IMR-90 (cell line): ENCODE results near the gene A3GALT2. TPM values are rescaled to one million over a fixed set of nuclear protein-coding genes. Genes with fewer than 3 reads are reported as not detected.
A peak's percentile ranks its signal among the peaks of the same experiment; 100 is the strongest.

Source experiments
- ATAC-seq: fragments of 200-7000 bp; cut with Tn5 transposase; 2 replicates; pipeline ENCODE4 v1.9.1; 2020; ENCODE audit warnings: low read depth, mild to moderate bottlenecking, moderate library complexity
- BruUV-seq: library from RNA; stranded (reverse); fragments of 400-500 nt; replicated peaks from 2 replicates; lab custom pipeline; 2021; lab: Mats Ljungman, UMichigan
- CTCF ChIA-PET: fragments of 300-600 bp; formaldehyde crosslinking; extraction: SDS; loops from one replicate; lab custom pipeline; 2021; ENCODE audit warnings: antibody characterized with exemption; lab: Yijun Ruan, JAX
- POLR2A ChIA-PET: fragments of 300-600 bp; sonication (Branson Sonifier 250); formaldehyde crosslinking; loops from one replicate; lab custom pipeline; 2022; ENCODE audit warnings: antibody characterized with exemption; ENCODE audit not compliant: unreplicated experiment; lab: Charles Lee
- DNase-seq: peaks from one replicate; pipeline ENCODE4 v3.0.0; 2013
- H2AFZ ChIP-seq: replicated peaks from 2 replicates; pipeline ENCODE3; 2013; ENCODE audit warnings: low read length, mild to moderate bottlenecking; ENCODE audit not compliant: poor library complexity
- H2AK5ac ChIP-seq: 2 replicates; pipeline ENCODE4 v1.6.1; 2013; ENCODE audit warnings: low read depth, low read length, inconsistent platforms
- H2AK9ac ChIP-seq: replicated peaks from 2 replicates; pipeline ENCODE3; 2013; ENCODE audit warnings: mild to moderate bottlenecking, low read depth, low read length, moderate library complexity; ENCODE audit not compliant: poor library complexity
- H2BK120ac ChIP-seq: 2 replicates; pipeline ENCODE4 v1.6.1; 2013; ENCODE audit warnings: low read depth, low read length, inconsistent platforms
- H2BK15ac ChIP-seq: 3 replicates; pipeline ENCODE4 v1.6.1; 2013; ENCODE audit warnings: low read depth, low read length, inconsistent platforms
- H2BK20ac ChIP-seq: 2 replicates; pipeline ENCODE4 v1.6.1; 2013; ENCODE audit warnings: low read depth, mild to moderate bottlenecking, inconsistent platforms, low read length, moderate library complexity
- H2BK5ac ChIP-seq: 2 replicates; pipeline ENCODE4 v1.6.1; 2013; ENCODE audit warnings: mild to moderate bottlenecking, low read depth, low read length, inconsistent platforms; ENCODE audit not compliant: poor library complexity, severe bottlenecking
- H3K14ac ChIP-seq: replicated peaks from 2 replicates; pipeline ENCODE4 v1.6.1; 2013; ENCODE audit warnings: low read depth, low read length, inconsistent platforms
- H3K18ac ChIP-seq: 2 replicates; pipeline ENCODE4 v1.6.1; 2013; ENCODE audit warnings: low read depth, low read length, control low read depth
- H3K23ac ChIP-seq: 2 replicates; pipeline ENCODE4 v1.6.1; 2013; ENCODE audit warnings: low read depth, low read length, inconsistent platforms
- H3K27ac ChIP-seq: 2 replicates; pipeline ENCODE4 v1.5.1; 2013; ENCODE audit warnings: mild to moderate bottlenecking, control low read depth, low read length; ENCODE audit not compliant: insufficient read depth
- H3K27me3 ChIP-seq: 2 replicates; pipeline ENCODE4 v1.6.1; 2013; ENCODE audit warnings: low read length; ENCODE audit not compliant: control insufficient read depth, insufficient read depth
- H3K36me3 ChIP-seq: 2 replicates; pipeline ENCODE4 v1.6.1; 2013; ENCODE audit warnings: low read length, mixed read lengths; ENCODE audit not compliant: control insufficient read depth, insufficient read depth
- H3K4ac ChIP-seq: 2 replicates; pipeline ENCODE4 v1.6.1; 2013; ENCODE audit warnings: low read depth, low read length, inconsistent platforms
- H3K4me1 ChIP-seq: 2 replicates; pipeline ENCODE4 v1.6.1; 2013; ENCODE audit warnings: low read length, mixed read lengths; ENCODE audit not compliant: control insufficient read depth, insufficient read depth
- H3K4me2 ChIP-seq: 2 replicates; pipeline ENCODE4 v1.6.1; 2013; ENCODE audit warnings: low read depth, mild to moderate bottlenecking, control low read depth, low read length, moderate library complexity
- H3K4me3 ChIP-seq: 2 replicates; pipeline ENCODE4 v1.5.1; 2013; ENCODE audit warnings: low read depth, mild to moderate bottlenecking, control low read depth, low read length, moderate library complexity; ENCODE audit not compliant: insufficient read depth
- H3K56ac ChIP-seq: 2 replicates; pipeline ENCODE4 v1.6.1; 2013; ENCODE audit warnings: low read length, inconsistent platforms; ENCODE audit not compliant: insufficient read depth; ENCODE audit errors: extremely low read depth
- H3K79me1 ChIP-seq, 2 experiments: 2 replicates each; pipeline ENCODE4 v1.6.1; 2013; ENCODE audit warnings: low read length in 2 of 2, inconsistent platforms in 1 of 2, low read depth in 1 of 2
- H3K9ac ChIP-seq: 2 replicates; pipeline ENCODE4 v1.6.1; 2013; ENCODE audit warnings: low read depth, low read length, control low read depth
- H3K9me1 ChIP-seq: 2 replicates; pipeline ENCODE4 v1.6.1; 2013; ENCODE audit warnings: low read length, inconsistent platforms; ENCODE audit not compliant: insufficient read depth
- H3K9me3 ChIP-seq: 2 replicates; pipeline ENCODE4 v1.6.1; 2013; ENCODE audit warnings: low read length; ENCODE audit not compliant: control insufficient read depth, insufficient read depth
- H4K20me1 ChIP-seq: 2 replicates; pipeline ENCODE4 v1.6.1; 2013; ENCODE audit warnings: low read length, inconsistent platforms; ENCODE audit not compliant: insufficient read depth
- H4K5ac ChIP-seq: 2 replicates; pipeline ENCODE4 v1.6.1; 2013; ENCODE audit warnings: mild to moderate bottlenecking, low read depth, low read length, control low read depth
- H4K8ac ChIP-seq, 2 experiments: 2 replicates each; pipeline ENCODE4 v1.6.1; 2013; ENCODE audit warnings: low read depth in 2 of 2, low read length in 2 of 2, control low read depth in 1 of 2, inconsistent platforms in 1 of 2
- H4K91ac ChIP-seq: 2 replicates; pipeline ENCODE4 v1.6.1; 2013; ENCODE audit warnings: low read depth, low read length, inconsistent platforms; ENCODE audit not compliant: insufficient read depth
- BHLHE40 ChIP-seq: fragments of 150-350 bp; IDR thresholded peaks from 2 replicates; pipeline ENCODE4 v1.6.1; 2016; ENCODE audit warnings: mild to moderate bottlenecking, low read depth, low read length
- CEBPB ChIP-seq: IDR thresholded peaks from 2 replicates; pipeline ENCODE4 v1.6.1; 2012; ENCODE audit warnings: low read depth, low read length, improper control_type of control experiment
- CHD1 ChIP-seq: IDR thresholded peaks from 2 replicates; pipeline ENCODE4 v1.6.1; 2012; ENCODE audit warnings: low read depth, low read length, improper control_type of control experiment
- CTCF ChIP-seq: conservative IDR thresholded peaks from 2 replicates; pipeline ENCODE4 v1.5.1; 2012; ENCODE audit warnings: mild to moderate bottlenecking, low read depth, low read length, improper control_type of control experiment
- FOS ChIP-seq: fragments of 150-350 bp; IDR thresholded peaks from 2 replicates; pipeline ENCODE4 v1.6.1; 2016; ENCODE audit warnings: low read depth, low read length
- MAFK ChIP-seq: IDR thresholded peaks from 2 replicates; pipeline ENCODE4 v1.6.1; 2012; ENCODE audit warnings: low read depth, low read length, improper control_type of control experiment
- MAZ ChIP-seq: IDR thresholded peaks from 2 replicates; pipeline ENCODE4 v1.6.1; 2012; ENCODE audit warnings: low read depth, mild to moderate bottlenecking, low read length, improper control_type of control experiment, moderate library complexity, borderline replicate concordance
- MXI1 ChIP-seq: IDR thresholded peaks from 2 replicates; pipeline ENCODE4 v1.6.1; 2012; ENCODE audit warnings: low read depth, mild to moderate bottlenecking, low read length, moderate library complexity, borderline replicate concordance
- POLR2A ChIP-seq: IDR thresholded peaks from 2 replicates; pipeline ENCODE4 v1.6.1; 2012; ENCODE audit warnings: mild to moderate bottlenecking, low read depth, low read length
- SMC3 ChIP-seq: fragments of 150-350 bp; IDR thresholded peaks from 2 replicates; pipeline ENCODE4 v1.6.1; 2016; ENCODE audit warnings: low read depth, mild to moderate bottlenecking, antibody characterized with exemption, low read length, moderate library complexity
- USF2 ChIP-seq: fragments of 150-350 bp; IDR thresholded peaks from 2 replicates; pipeline ENCODE4 v1.6.1; 2017; ENCODE audit warnings: mild to moderate bottlenecking, antibody characterized with exemption, low read length, low read depth
- WGBS, 2 experiments: methylation state at CpG; one replicate each; pipeline versions ENCODE4 v1.1.5 to v1.1.7; 2013; ENCODE audit warnings: missing lambda C conversion rate in 2 of 2; ENCODE audit not compliant: insufficient read length in 1 of 2; ENCODE audit errors: extremely low coverage in 2 of 2; 5-methylcytosine and 5-hydroxymethylcytosine counted together
- dilution Hi-C: fragments of 300-500 bp; cut with HindIII; formaldehyde crosslinking; loops from one replicate; pipeline ENCODE4 v1.14.3; 2018; ENCODE audit warnings: low sequenced_read_pairs; ENCODE audit not compliant: unreplicated experiment
- in situ Hi-C: fragments of 300-500 bp; cut with MboI; formaldehyde crosslinking; loops from 3 replicates; pipeline ENCODE4 v1.14.3; 2019; ENCODE audit warnings: low sequenced_read_pairs, inconsistent platforms, mixed read lengths
- intact Hi-C: fragments of 100-400 bp; cut with micrococcal nuclease; formaldehyde crosslinking; loops from 2 replicates; pipeline ENCODE4 v1.10.0; 2022
- polyA plus RNA-seq, 3 experiments: library from polyadenylated mRNA; depleted of rRNA; stranded (reverse); fragments of >200 nt; gene quantifications; 2 replicates each; pipeline ENCODE4 v1.2.3, GENCODE V29; 2012; ENCODE audit warnings: low replicate concordance in 1 of 3
- total RNA-seq: library from RNA; depleted of rRNA; stranded (reverse); fragments of >200 nt; gene quantifications from 2 replicates; pipeline ENCODE4 v1.2.3, GENCODE V29; 2012
- TF ChIP-seq, protein P1 (sequence below): fragments of 150-350 bp; IDR thresholded peaks from 2 replicates; pipeline ENCODE4 v1.6.1; 2016; ENCODE audit warnings: low read depth, mild to moderate bottlenecking, low read length, moderate library complexity, borderline replicate concordance

Gene A3GALT2
- total and polyA plus RNA-seq, 2 of the 4 experiments (the other 2 are of a cell fraction), result not detected

DNA sequence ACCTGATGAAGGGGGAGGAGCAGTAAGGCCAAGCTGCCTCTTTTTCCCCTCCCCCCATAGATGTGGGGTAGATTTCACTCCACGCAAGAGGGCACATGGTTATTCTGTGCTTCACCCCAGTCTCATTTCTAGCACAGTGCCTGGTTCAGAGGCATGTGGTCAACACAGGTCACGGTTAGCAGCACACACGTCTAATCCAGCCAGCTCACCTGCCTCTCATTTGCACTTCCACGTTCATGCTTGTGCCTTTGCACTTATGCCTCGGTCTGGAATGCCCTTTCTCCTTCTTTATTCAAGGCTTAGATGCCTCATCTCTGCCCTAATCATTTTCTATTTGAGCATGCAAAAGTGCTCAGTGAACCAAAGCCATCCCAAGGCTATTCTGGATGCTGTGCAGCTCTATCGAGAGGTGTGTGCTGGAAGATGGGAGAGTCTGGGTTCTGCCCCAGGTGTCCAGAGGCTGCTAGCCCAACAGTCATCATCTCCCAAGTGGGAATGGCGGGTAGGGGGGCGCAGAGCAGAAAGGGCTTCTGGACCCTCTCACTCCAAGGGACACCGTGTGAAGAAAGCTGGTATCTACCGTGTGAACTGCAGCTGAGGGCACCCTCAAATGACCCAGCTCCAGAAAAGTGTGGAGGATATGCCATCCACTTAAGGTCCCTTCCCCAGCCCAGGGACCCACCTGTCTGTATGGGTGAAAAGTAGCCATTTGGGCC, 2.1 kb upstream of the A3GALT2 start:
- Histone ChIP-seq H3K56ac (no peak overlapping the region), H3K9ac (no peak overlapping the region), H3K4me1 (peaks cover 9% of the 10 kb centered on the region), H4K20me1 (peaks cover 49% of the 10 kb centered on the region), H4K5ac (no peak overlapping the region), H3K79me1 (peaks cover 30 to 46% of the 10 kb centered on the region in 2 experiments), H2BK5ac (no peak overlapping the region), H3K4ac (no peak overlapping the region), H2BK15ac (no peak overlapping the region), H4K8ac (no peak overlapping the region), H3K9me1 (peaks cover 9% of the 10 kb centered on the region; the same call in 1 of the 2 replicates), H2BK20ac (no peak overlapping the region), H3K4me3 (no peak overlapping the region), H2AFZ (no peak overlapping the region), H2BK120ac (no peak overlapping the region), H3K4me2 (no peak overlapping the region), H3K27me3 (no peaks in the 10 kb centered on the region), H3K23ac (no peak overlapping the region), H3K27ac (no peak overlapping the region), H3K18ac (no peak overlapping the region), H3K36me3 (peaks cover 61% of the 10 kb centered on the region), H2AK5ac (no peak overlapping the region), H2AK9ac (no peak overlapping the region), H4K91ac (0 out of 2 replicates have a peak overlapping the region, but pooled peaks have one; percentile 7), H3K9me3 (no peaks in the 10 kb centered on the region), H3K14ac (no peak overlapping the region)
- intact Hi-C loops (no loop called here), in situ Hi-C loops (no loop called here), dilution Hi-C loops (no loop called here)
- ATAC-seq (no peak), DNase-seq (no peak)
- TF ChIP-seq FOS, result no peak
- no peak for TF ChIP-seq CHD1
- TF ChIP-seq POLR2A, result no peak
- TF ChIP-seq BHLHE40, result no peak
- no peak for TF ChIP-seq MXI1
- no peak for TF ChIP-seq MAFK
- TF ChIP-seq, protein P1, sequence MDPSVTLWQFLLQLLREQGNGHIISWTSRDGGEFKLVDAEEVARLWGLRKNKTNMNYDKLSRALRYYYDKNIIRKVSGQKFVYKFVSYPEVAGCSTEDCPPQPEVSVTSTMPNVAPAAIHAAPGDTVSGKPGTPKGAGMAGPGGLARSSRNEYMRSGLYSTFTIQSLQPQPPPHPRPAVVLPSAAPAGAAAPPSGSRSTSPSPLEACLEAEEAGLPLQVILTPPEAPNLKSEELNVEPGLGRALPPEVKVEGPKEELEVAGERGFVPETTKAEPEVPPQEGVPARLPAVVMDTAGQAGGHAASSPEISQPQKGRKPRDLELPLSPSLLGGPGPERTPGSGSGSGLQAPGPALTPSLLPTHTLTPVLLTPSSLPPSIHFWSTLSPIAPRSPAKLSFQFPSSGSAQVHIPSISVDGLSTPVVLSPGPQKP, result no peak
- no peak for TF ChIP-seq CEBPB
- TF ChIP-seq SMC3, result no peak
- no peak for TF ChIP-seq CTCF
- no peak for TF ChIP-seq USF2
- TF ChIP-seq MAZ, result no peak
- POLR2A ChIA-PET, result no interaction called here
- 96% methylated on average over 4 of the region's 10 CpGs; no CpG with 5 or more reads in 1 of the 2 experiments for WGBS, 2 experiments
- CTCF ChIA-PET, result no interaction called here
- no TSS peak for BruUV-seq
